Activated effector memory CD4-positive, alpha-beta T cell treated with anti-CD3 and anti-CD28 coated beads, Interleukin-2, amount 50 U/mL, for 16 hours (primary cell): ENCODE measurements around the gene CSK.

Source experiments
- DNase-seq: peaks from one replicate; pipeline ENCODE4 v3.0.0-alpha.2; 2020

Gene CSK

DNA sequence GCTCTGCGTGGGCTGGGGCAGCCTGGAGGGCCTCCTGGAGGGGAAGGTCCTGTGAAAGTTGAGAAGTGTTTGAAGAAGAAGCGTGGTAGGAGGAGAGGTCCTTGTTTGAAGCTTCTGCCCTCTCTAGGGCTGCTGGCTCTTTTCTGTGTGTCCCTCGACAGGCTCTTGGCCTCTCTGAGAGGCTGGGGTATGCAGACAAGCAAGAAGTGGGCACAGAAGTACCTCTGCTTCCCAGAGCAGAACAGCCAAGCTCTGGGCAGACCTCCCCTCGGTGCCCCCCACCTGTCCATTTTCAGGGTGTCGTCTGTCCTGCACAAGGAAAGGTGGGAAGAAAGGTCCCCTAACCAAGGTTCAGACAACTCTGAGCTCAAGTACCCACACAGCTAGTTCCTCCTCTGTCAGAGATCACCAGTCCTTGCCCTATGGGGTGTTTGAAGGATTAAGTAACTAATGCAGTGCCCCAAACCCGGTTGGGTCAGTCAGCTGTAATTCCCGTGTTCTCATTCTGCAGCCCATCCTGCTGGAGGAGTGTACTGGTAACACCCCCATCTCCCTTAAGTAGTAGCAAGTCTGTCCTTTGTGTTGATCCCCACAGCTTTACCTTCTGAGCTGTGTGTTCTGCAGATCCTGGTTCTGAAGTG is 6.3 kb downstream of the CSK start:
- DNase-seq: no peak

DNA sequence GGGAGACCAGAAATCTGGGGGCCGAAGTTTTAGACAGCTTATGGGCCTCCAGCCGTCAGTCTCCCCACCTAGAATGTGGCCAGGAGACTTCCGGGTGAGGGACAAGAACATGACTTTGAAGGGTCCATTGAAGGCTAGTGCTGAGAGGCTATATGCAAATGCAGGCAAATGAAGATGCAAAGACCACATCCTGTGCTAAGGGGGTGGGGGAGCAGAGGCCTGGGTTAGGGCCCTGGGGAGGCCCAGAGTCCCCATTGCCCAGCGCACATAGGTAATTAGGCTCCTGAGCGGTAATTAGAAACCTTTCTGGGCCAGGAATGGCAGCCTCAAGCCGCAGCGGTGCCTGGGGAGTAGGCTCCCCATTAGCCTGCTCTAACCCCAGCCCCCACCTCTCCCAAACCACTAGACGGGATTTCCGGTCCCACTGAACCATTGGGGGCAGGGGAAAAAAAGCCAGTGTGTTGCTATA is 6.8 kb downstream of the CSK start:
- peak; percentile 83 for DNase-seq

- DNase-seq: peak; percentile 76
These were observed 7.3 kb downstream of the CSK start for GRCh38 chr15:74789171-74789631.

GRCh38 chr15:74789741-74790079 is 7.8 kb downstream of the CSK start:
- no peak for DNase-seq

GRCh38 chr15:74790080-74790916 is 8.4 kb downstream of the CSK start:
- peak; percentile 75 for DNase-seq

GRCh38 chr15:74791007-74791406 is 9.1 kb downstream of the CSK start:
- no peak for DNase-seq

- no peak for DNase-seq
These were observed 9.8 kb downstream of the CSK start for GRCh38 chr15:74791667-74792066.

DNA sequence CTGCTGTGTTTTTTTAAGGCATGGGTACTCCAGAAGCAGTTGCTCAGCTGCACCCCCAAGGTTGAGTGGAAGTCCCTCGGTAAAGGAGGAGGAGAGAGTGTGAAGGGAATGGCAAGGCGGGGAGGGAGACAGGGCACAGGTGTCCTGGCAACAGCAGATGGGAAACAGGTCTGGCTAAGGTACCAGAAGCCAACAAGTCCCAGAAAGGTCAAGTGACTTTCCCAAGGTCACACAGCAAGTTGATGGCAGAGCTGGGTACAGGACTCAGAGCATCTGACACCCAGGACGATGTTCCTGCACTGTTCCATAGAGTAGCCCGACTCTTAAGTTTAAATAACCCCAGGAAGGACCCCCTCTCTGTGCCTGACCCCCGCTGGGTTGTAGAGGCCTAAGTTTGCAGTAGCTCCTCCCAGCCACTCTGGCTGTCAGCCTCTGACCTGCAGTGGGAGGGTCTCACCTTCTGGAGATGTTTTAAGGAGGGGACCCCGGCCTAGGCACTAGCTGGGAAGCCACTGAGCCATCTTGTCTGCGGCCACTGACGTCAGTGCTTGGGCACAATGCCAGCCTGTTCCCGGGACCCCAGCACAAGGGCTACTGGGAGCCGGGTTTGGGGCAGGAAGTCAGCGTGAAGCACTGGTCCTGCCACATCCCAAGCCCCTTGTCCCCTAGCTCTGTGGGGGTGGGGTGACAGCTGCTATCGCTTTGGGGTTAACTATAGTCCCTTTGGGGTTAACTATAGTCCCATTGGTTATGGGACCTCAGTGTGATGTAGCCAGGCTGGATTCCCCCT is 10.5 kb downstream of the CSK start:
- DNase-seq: peak; percentile 74

GRCh38 chr15:74793135-74794028 is 11.5 kb downstream of the CSK start:
- DNase-seq: peak; percentile 91

DNA sequence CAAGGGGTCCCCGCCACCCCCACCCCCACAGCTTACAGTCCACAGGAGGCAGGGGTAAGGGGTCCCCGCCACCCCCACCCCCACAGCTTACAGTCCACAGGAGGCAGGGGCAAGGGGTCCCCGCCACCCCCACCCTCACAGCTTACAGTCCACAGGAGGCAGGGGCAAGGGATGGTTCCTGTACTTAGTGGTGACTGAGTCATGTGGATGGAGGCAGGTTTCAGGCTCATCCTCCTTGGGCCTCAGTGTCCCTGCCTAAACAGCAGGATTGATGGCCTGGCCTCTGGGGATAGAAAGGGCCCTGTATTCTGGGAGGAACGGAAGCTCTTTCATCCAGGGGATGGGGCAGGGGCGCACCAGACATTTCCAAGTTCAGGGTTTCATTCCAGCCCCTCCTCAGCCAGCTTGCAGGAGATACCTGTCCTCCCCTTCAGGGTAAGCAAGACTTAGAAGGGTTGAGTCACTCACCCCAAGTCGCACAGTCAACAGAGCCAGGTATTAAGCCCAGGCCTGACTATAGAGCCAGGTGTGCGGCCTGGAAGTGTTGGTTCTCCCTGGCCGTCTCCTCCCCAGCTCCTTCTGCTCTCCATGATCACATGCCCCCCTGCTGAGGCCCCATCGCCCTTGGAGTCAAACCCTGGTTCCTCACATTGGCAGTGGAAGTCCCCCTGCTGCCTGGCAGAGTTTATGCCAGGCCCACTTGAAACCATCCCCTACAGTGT is 12.5 kb downstream of the CSK start:
- DNase-seq: no peak

DNA sequence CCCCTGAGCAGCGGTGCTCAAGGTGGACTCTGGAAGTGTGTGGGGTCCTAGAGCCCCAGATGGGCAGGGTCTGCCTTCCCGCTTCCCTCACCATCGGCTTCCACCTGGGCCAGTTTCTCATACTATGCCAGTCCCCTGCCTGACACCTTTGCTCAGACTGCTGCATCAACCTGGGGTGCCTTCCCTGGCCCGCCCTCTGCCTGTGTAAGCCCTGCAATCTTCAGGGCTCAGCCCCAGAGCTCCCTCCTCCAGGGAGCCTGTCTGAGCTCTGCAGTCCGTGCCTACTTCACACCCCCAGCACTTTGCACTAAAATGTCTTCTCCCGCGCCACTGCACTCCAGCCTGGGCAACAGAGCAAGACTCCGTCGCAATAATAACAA is 13.1 kb downstream of the CSK start:
- DNase-seq: no peak

GRCh38 chr15:74795966-74796625 is 14.2 kb downstream of the CSK start:
- peak; percentile 77 for DNase-seq

- DNase-seq: no peak
These were observed 16.7 kb downstream of the CSK start for GRCh38 chr15:74798388-74799254.

DNA sequence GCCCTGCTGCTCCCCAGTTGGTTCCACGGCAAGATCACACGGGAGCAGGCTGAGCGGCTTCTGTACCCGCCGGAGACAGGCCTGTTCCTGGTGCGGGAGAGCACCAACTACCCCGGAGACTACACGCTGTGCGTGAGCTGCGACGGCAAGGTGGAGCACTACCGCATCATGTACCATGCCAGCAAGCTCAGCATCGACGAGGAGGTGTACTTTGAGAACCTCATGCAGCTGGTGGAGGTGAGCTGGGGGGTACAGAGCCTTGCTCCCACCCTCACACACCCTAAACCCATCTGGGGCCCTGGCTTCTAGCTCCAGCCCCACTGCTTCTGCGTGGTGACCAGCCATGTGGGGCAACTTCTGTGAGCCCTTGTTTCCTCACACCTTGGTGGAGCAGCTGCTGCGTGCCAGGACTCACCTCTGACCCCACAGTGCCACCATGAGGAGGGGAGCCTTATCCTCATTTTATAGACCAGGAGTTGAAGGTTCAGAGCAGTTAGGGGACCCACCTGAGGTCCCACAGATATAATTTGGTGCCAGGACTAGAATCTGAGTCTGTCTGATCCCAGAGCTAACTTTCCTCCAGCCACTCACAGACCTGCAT is 17.5 kb downstream of the CSK start:
- no peak for DNase-seq

DNA sequence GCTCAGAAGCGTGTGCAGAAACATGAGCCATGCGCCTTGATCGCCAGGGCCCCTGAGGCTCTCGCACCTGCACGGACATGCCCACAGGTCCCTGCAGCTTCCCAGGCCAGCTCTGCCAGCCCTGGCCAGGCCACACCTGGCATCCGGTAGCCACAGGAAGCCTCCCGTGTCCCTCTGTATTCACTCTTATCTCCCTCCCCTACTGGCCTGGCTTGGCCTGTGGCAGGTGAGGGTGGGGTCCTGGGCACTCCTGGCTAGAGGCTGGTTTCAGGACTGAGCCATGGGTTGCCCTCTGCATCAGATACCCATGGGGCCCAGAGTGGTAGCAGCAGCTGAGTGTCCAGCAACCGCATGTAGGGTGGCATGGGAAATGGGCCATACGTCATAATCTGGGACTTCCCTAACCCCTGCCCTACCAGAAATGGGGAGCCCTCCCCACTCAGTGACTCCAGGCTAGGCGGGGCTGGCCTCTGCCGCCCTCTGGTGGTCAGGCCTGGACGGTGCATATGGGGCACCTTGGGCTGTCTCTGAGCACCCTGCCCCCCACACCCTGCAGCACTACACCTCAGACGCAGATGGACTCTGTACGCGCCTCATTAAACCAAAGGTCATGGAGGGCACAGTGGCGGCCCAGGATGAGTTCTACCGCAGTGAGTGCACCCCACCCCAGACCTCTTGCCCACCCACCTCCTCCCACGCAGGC is 18.1 kb downstream of the CSK start:
- DNase-seq: peak; percentile 95

GRCh38 chr15:74800559-74801094 is 18.7 kb downstream of the CSK start:
- DNase-seq: no peak

DNA sequence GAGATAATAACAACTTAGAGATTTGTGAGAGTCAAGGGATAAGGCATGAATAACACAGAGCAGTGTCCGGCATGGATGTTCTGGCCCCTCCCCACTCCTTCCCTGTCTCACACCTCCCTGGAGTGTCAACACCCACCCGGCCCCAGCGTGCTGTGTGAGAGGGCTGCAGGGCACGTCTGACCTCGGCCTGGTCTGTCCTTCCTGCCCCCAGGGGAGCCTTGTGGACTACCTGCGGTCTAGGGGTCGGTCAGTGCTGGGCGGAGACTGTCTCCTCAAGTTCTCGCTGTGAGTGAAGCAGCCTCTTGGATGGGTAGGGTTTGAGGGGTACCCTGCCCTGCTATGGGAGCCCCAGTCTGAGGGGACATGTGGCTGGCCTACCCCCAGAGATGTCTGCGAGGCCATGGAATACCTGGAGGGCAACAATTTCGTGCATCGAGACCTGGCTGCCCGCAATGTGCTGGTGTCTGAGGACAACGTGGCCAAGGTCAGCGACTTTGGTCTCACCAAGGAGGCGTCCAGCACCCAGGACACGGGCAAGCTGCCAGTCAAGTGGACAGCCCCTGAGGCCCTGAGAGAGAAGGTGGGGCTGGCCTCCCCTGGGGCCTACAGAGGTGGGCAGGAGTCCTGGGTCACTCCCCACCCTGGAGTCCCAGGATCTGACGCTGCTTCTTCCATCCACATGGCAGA is 19.6 kb downstream of the CSK start:
- no peak for DNase-seq

GRCh38 chr15:74802290-74802689 is 20.4 kb downstream of the CSK start:
- DNase-seq: no peak
